ENCODE results near the gene RNF186. TPM values are rescaled to one million over a fixed set of nuclear protein-coding genes. Genes with fewer than 3 reads are reported as not detected.

Gene RNF186
- polyA plus RNA-seq, 1 donor from 2014 or later: not detected

GRCh38 chr1:19770436-19771190, 44.5 kb downstream of the RNF186 start:
- Histone ChIP-seq H3F3A (ENCODE audit: insufficient read depth, low read length, poor library complexity, severe bottlenecking) (no peaks in the 10 kb centered on the region), H3K27ac (ENCODE audit: low read length) (no peak overlapping the region), H3K27me3 (ENCODE audit: insufficient read depth, low read depth, low read length) (no peaks in the 10 kb centered on the region), H2AFZ (ENCODE audit: low read depth, low read length) (no peak overlapping the region), H4K20me1 (ENCODE audit: insufficient read depth) (no peaks in the 10 kb centered on the region), H3K79me2 (replicated peaks; ENCODE audit: insufficient read depth, low read length) (no peaks in the 10 kb centered on the region), H3K4me2 (ENCODE audit: low read length) (no peak overlapping the region), H3K36me3 (ENCODE audit: insufficient read depth, low read length) (no peaks in the 10 kb centered on the region), H3K9ac (ENCODE audit: low read length) (no peak overlapping the region), H3K4me3 (ENCODE audit: low read length) (no peak overlapping the region), H3K9me3 (ENCODE audit: low read length) (no peaks in the 10 kb centered on the region), H3K9me2 (ENCODE audit: insufficient read depth, low read length) (no peaks in the 10 kb centered on the region)
- no peak for TF ChIP-seq REST (IDR thresholded peaks at IDR 0.05; ENCODE audit: borderline replicate concordance)
- TF ChIP-seq CTCF (IDR thresholded peaks at IDR 0.05; ENCODE audit: poor library complexity, severe bottlenecking): no peak
- no peak for TF ChIP-seq EP300 (conservative IDR thresholded peaks at IDR 0.05; ENCODE audit: poor library complexity, severe bottlenecking)
- TF ChIP-seq MXI1 (conservative IDR thresholded peaks at IDR 0.05; ENCODE audit: poor library complexity, severe bottlenecking): no peak
- no peak for TF ChIP-seq TAF1 (IDR thresholded peaks at IDR 0.05; ENCODE audit: low read depth)
- TF ChIP-seq SMC3 (conservative IDR thresholded peaks at IDR 0.05; ENCODE audit: poor library complexity): no peak
- no peak for TF ChIP-seq POLR2AphosphoS5 (IDR thresholded peaks at IDR 0.05)
- no peak for TF ChIP-seq RAD21 (conservative IDR thresholded peaks at IDR 0.05)
- no peak for TF ChIP-seq EZH2 (IDR thresholded peaks at IDR 0.05; ENCODE audit: borderline replicate concordance, insufficient read depth, low read length, poor library complexity, severe bottlenecking)

GRCh38 chr1:19769211-19769932, 45.7 kb downstream of the RNF186 start:
- Histone ChIP-seq H4K20me1 (ENCODE audit: insufficient read depth) (no peaks in the 10 kb centered on the region), H3K4me2 (ENCODE audit: low read length) (no peak overlapping the region), H3K27me3 (ENCODE audit: insufficient read depth, low read depth, low read length) (no peaks in the 10 kb centered on the region), H3K9me3 (ENCODE audit: low read length) (no peaks in the 10 kb centered on the region), H3K79me2 (replicated peaks; ENCODE audit: insufficient read depth, low read length) (no peaks in the 10 kb centered on the region), H3K4me3 (ENCODE audit: low read length) (no peak overlapping the region), H3K36me3 (ENCODE audit: insufficient read depth, low read length) (no peaks in the 10 kb centered on the region), H3F3A (ENCODE audit: insufficient read depth, low read length, poor library complexity, severe bottlenecking) (no peaks in the 10 kb centered on the region), H2AFZ (ENCODE audit: low read depth, low read length) (no peak overlapping the region), H3K9ac (ENCODE audit: low read length) (no peak overlapping the region), H3K27ac (ENCODE audit: low read length) (no peak overlapping the region), H3K9me2 (ENCODE audit: insufficient read depth, low read length) (no peaks in the 10 kb centered on the region)
- TF ChIP-seq CTCF (IDR thresholded peaks at IDR 0.05; ENCODE audit: poor library complexity, severe bottlenecking) (no peak), RAD21 (conservative IDR thresholded peaks at IDR 0.05) (no peak), POLR2AphosphoS5 (IDR thresholded peaks at IDR 0.05) (no peak), TAF1 (IDR thresholded peaks at IDR 0.05; ENCODE audit: low read depth) (no peak), SMC3 (conservative IDR thresholded peaks at IDR 0.05; ENCODE audit: poor library complexity) (no peak), EP300 (conservative IDR thresholded peaks at IDR 0.05; ENCODE audit: poor library complexity, severe bottlenecking) (no peak), REST (IDR thresholded peaks at IDR 0.05; ENCODE audit: borderline replicate concordance) (no peak), MXI1 (conservative IDR thresholded peaks at IDR 0.05; ENCODE audit: poor library complexity, severe bottlenecking) (no peak), EZH2 (IDR thresholded peaks at IDR 0.05; ENCODE audit: borderline replicate concordance, insufficient read depth, low read length, poor library complexity, severe bottlenecking) (no peak)

Data from neural cell (in vitro differentiated cells).